MM.1S (cell line): ENCODE data around the gene ZNF792.
"Not testable (repeated sequence)": the region's sequence is repeated elsewhere in the genome, so short reads cannot be mapped to it uniquely, and the experiment has no call there.

Experiments
- EZH2 ChIP-seq: fragments of 300-600 bp; sonication (generic); optimal IDR thresholded peaks from 2 replicates; pipeline ENCODE3; 2017; ENCODE audit warnings: low read depth, mild to moderate bottlenecking, antibody characterized with exemption, low read length, mixed read lengths
- EZH2phosphoT487 ChIP-seq: fragments of 300-600 bp; sonication (generic); IDR thresholded peaks from 2 replicates; pipeline ENCODE4 v1.6.1; 2018; ENCODE audit warnings: antibody characterized with exemption, low read length
- TF ChIP-seq, protein P1 (sequence below): fragments of 300-600 bp; sonication (generic); IDR thresholded peaks from 2 replicates; pipeline ENCODE4 v1.5.1; 2016; ENCODE audit warnings: antibody characterized with exemption, low read length, mixed read lengths

DNA sequence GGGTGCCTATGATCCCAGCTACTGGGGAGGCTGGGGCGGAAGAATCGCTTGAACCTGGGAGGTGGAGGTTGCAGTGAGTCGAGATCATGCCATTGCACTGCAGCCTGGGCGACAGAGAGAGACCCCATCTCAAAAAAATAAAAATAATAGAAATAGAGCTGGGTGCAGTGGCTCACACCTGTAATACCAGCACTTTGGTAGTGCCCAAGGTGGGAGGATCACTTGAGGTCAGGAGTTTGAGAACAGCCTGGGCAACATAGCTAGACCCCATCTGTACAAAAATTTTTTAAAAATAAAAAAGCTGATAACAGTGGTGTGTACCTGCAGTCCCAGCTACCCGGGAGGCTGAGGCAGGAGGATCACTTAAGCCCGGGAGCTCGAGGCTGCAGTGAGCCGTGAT lies 43.4 kb upstream of the ZNF792 start:
- TF ChIP-seq, protein P1, sequence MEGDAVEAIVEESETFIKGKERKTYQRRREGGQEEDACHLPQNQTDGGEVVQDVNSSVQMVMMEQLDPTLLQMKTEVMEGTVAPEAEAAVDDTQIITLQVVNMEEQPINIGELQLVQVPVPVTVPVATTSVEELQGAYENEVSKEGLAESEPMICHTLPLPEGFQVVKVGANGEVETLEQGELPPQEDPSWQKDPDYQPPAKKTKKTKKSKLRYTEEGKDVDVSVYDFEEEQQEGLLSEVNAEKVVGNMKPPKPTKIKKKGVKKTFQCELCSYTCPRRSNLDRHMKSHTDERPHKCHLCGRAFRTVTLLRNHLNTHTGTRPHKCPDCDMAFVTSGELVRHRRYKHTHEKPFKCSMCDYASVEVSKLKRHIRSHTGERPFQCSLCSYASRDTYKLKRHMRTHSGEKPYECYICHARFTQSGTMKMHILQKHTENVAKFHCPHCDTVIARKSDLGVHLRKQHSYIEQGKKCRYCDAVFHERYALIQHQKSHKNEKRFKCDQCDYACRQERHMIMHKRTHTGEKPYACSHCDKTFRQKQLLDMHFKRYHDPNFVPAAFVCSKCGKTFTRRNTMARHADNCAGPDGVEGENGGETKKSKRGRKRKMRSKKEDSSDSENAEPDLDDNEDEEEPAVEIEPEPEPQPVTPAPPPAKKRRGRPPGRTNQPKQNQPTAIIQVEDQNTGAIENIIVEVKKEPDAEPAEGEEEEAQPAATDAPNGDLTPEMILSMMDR: not testable (repeated sequence)
- TF ChIP-seq EZH2phosphoT487, EZH2: not testable (repeated sequence)
